Measurements from ENCODE around the gene MAP4K1. TPM values are rescaled to one million over a fixed set of nuclear protein-coding genes. Genes with fewer than 3 reads are reported as not detected.
"Not testable (repeated sequence)": the region's sequence is repeated elsewhere in the genome, so short reads cannot be mapped to it uniquely, and the experiment has no call there.

Gene MAP4K1
- total RNA-seq, 1 experiment from 2014 or later, result 3.5 TPM

DNA sequence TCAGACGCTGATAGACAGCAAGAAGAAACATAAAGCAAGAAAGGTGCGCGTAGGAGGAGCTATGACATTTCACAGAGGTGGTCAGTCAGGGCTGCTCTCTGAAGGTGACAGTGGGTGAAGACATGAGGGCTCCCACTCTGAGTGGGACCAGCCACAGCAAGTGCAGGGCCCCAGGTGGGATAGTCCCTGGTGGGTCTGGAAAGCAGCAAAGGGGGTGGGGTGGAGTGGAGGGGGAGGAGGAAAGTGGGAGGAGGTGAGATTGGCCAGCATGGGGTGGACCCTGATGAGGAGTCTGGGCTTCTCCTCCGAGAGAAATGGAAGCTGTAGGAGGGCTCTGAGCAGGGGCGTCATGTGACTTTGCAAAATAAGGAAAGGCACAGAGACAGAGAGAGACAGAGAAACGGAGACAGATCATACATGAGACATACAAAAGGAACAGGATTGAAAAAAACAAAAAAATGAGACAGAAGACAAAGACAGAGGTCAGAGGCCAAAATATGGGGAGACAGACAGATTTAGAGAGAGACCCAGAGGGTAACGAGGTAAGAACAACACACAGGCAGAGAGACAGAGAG is 2.7 kb downstream of the MAP4K1 start:
- Histone ChIP-seq H3K4me1 (replicated peaks; ENCODE audit: insufficient read depth) (peaks cover 11% of the 10 kb centered on the region), H3F3A (ENCODE audit: insufficient read depth, low read depth) (no peaks in the 10 kb centered on the region; the same call in 1 of the 2 replicates), H3K9me3 (ENCODE audit: insufficient read depth, low read depth) (no peaks in the 10 kb centered on the region), H3K27me3 (ENCODE audit: insufficient read depth, low read depth) (no peaks in the 10 kb centered on the region), H3K27ac (no peak overlapping the region), H2AFZ (no peak overlapping the region), H4K20me1 (ENCODE audit: insufficient read depth) (no peaks in the 10 kb centered on the region), H3K9me2 (ENCODE audit: insufficient read depth) (no peaks in the 10 kb centered on the region), H3K4me3 (no peak overlapping the region), H3K36me3 (ENCODE audit: low read depth) (no peaks in the 10 kb centered on the region), H3K79me2 (ENCODE audit: low read depth) (peaks cover 11% of the 10 kb centered on the region), H3K4me2 (no peak overlapping the region)
- DNase-seq, result no peak
- ChIA-PET POLR2A (ENCODE audit: unreplicated experiment) (no interaction called here), CTCF (no interaction called here)
- BruUV-seq (replicated peaks), result no TSS peak
- no peak for TF ChIP-seq EZH2 (IDR thresholded peaks at IDR 0.05; ENCODE audit: low read depth)
- TF ChIP-seq, protein P1, sequence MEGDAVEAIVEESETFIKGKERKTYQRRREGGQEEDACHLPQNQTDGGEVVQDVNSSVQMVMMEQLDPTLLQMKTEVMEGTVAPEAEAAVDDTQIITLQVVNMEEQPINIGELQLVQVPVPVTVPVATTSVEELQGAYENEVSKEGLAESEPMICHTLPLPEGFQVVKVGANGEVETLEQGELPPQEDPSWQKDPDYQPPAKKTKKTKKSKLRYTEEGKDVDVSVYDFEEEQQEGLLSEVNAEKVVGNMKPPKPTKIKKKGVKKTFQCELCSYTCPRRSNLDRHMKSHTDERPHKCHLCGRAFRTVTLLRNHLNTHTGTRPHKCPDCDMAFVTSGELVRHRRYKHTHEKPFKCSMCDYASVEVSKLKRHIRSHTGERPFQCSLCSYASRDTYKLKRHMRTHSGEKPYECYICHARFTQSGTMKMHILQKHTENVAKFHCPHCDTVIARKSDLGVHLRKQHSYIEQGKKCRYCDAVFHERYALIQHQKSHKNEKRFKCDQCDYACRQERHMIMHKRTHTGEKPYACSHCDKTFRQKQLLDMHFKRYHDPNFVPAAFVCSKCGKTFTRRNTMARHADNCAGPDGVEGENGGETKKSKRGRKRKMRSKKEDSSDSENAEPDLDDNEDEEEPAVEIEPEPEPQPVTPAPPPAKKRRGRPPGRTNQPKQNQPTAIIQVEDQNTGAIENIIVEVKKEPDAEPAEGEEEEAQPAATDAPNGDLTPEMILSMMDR (conservative IDR thresholded peaks at IDR 0.05), result no peak
- intact Hi-C loops (cut with micrococcal nuclease; ENCODE audit: unreplicated experiment), result loop anchor here (5.0 kb wide), 1 partner anchor 317 kb away; the partner anchor contains the start of genes MRPS12 and SARS2

DNA sequence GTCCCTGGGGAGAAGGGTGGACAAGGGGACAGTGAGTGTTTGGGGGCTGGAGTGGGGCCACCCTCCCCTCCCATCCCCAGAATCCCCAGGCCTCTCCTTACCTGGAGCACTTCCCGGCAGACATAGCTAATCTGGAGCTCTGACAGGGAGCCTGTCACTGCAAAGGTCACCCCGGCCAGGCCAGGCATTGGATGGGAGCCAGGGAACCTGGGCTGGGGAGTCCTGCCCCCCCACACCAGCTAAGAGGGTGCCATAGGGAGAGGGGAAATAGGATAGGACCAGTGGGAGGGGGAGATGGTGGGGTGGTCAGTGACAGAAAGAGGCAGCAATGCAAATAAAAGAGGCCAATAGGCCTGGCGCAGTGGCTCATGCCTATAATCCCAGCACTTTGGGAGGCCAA is 3.5 kb downstream of the MAP4K1 start:
- H3K27ac ChIP-seq, result no peak overlapping the region
- no peak for DNase-seq
- ChIA-PET POLR2A (ENCODE audit: unreplicated experiment) (no interaction called here), CTCF (no interaction called here)
- H3K27me3 ChIP-seq (ENCODE audit: insufficient read depth, low read depth), result no peaks in the 10 kb centered on the region
- no peaks in the 10 kb centered on the region; the same call in 1 of the 2 replicates for H3F3A ChIP-seq (ENCODE audit: insufficient read depth, low read depth)
- H3K9me2 ChIP-seq (ENCODE audit: insufficient read depth), result no peaks in the 10 kb centered on the region
- no peaks in the 10 kb centered on the region for H4K20me1 ChIP-seq (ENCODE audit: insufficient read depth)
- no peaks in the 10 kb centered on the region for H3K9me3 ChIP-seq (ENCODE audit: insufficient read depth, low read depth)
- peaks cover 2% of the 10 kb centered on the region for H3K79me2 ChIP-seq (ENCODE audit: low read depth)
- H3K36me3 ChIP-seq (ENCODE audit: low read depth), result no peaks in the 10 kb centered on the region
- peaks cover 6% of the 10 kb centered on the region; the same call in 1 of the 2 replicates for H3K4me1 ChIP-seq (replicated peaks; ENCODE audit: insufficient read depth)
- H3K4me3 ChIP-seq, result no peak overlapping the region
- no peak for TF ChIP-seq EZH2 (IDR thresholded peaks at IDR 0.05; ENCODE audit: low read depth)
- TF ChIP-seq, protein P1 (conservative IDR thresholded peaks at IDR 0.05), result no peak
- no TSS peak for BruUV-seq (replicated peaks)
- no peak overlapping the region for H2AFZ ChIP-seq
- no peak overlapping the region for H3K4me2 ChIP-seq
- intact Hi-C loops (cut with micrococcal nuclease; ENCODE audit: unreplicated experiment), result no loop called here

DNA sequence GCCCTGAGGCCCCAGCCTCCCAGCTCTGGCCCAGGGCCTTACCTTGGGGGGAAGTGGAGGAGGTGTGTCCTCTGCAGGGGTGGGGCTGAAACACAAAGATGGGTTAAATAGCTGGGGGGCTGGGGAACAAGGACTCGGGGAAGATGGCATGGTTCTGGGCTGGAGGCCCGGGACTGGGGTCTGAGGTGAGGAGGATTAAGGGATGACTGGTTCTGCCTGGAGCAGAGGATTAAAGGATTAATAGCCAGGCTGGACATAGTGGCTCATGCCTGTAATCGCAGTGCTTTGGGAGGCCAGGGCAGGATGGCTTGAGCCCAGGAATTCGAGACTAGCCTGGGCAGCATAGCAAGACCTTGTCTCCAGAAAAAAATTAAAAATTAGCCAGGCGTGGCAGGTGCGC is 11.6 kb downstream of the MAP4K1 start:
- Histone ChIP-seq H3K4me1 (replicated peaks; ENCODE audit: insufficient read depth) (no peaks in the 10 kb centered on the region), H3K9me2 (ENCODE audit: insufficient read depth) (no peaks in the 10 kb centered on the region), H3K9me3 (ENCODE audit: insufficient read depth, low read depth) (no peaks in the 10 kb centered on the region; the same call in 1 of the 2 replicates), H3K27ac (no peak overlapping the region), H3F3A (ENCODE audit: insufficient read depth, low read depth) (peaks cover 27% of the 10 kb centered on the region), H3K36me3 (ENCODE audit: low read depth) (no peaks in the 10 kb centered on the region), H3K4me3 (no peak overlapping the region), H2AFZ (no peak overlapping the region), H3K4me2 (no peak overlapping the region), H4K20me1 (ENCODE audit: insufficient read depth) (no peaks in the 10 kb centered on the region), H3K79me2 (ENCODE audit: low read depth) (no peaks in the 10 kb centered on the region), H3K27me3 (ENCODE audit: insufficient read depth, low read depth) (no peaks in the 10 kb centered on the region)
- intact Hi-C loops (cut with micrococcal nuclease; ENCODE audit: unreplicated experiment), result no loop called here
- BruUV-seq (replicated peaks), result no TSS peak
- no peak for DNase-seq
- ChIA-PET CTCF (no interaction called here), POLR2A (ENCODE audit: unreplicated experiment) (no interaction called here)
- no peak for TF ChIP-seq EZH2 (IDR thresholded peaks at IDR 0.05; ENCODE audit: low read depth)
- TF ChIP-seq, protein P1 (conservative IDR thresholded peaks at IDR 0.05), result no peak

DNA sequence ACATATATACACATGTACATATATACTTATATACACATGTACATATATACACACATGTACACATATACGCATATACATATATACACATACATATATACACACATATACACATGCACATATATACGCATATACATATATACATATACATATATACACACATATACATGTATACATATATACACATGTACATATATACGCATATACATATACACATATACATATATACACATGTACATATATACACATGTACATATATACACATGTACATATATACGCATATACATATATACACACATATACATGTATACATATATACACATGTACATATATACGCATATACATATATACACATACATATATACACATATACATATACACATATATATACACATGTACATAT is 14.9 kb downstream of the MAP4K1 start:
- H3K9me2 ChIP-seq (ENCODE audit: insufficient read depth); DNase-seq; H3K4me2 ChIP-seq; CTCF ChIA-PET; BruUV-seq (replicated peaks); H3K9me3 ChIP-seq (ENCODE audit: insufficient read depth, low read depth); H4K20me1 ChIP-seq (ENCODE audit: insufficient read depth); intact Hi-C loops (cut with micrococcal nuclease; ENCODE audit: unreplicated experiment); H2AFZ ChIP-seq; H3K27ac ChIP-seq; H3K27me3 ChIP-seq (ENCODE audit: insufficient read depth, low read depth); H3K36me3 ChIP-seq (ENCODE audit: low read depth); H3K4me1 ChIP-seq (replicated peaks; ENCODE audit: insufficient read depth); H3K79me2 ChIP-seq (ENCODE audit: low read depth); H3K4me3 ChIP-seq; POLR2A ChIA-PET (ENCODE audit: unreplicated experiment): not testable (repeated sequence)
- peaks cover 27% of the 10 kb centered on the region for H3F3A ChIP-seq (ENCODE audit: insufficient read depth, low read depth)
